Cardiac fibroblast (primary cell): ENCODE results near the gene HOXA6.

Experiments used
- DNase-seq, 2 donors: peaks; one replicate each; pipeline versions ENCODE4 v3.0.0 to v3.0.0-alpha.2; 2010; ENCODE audit warnings: low read depth in 2 of 2
- H3K4me3 ChIP-seq, 2 donors: replicated peaks in 1 of 2; 1 replicate in 1 of 2; 2 replicates in 1 of 2; pipeline ENCODE4 v1.5.1; 2011; ENCODE audit warnings: low read depth in 2 of 2, low read length in 2 of 2, mild to moderate bottlenecking in 2 of 2, moderate library complexity in 1 of 2
- TF ChIP-seq, protein P1 (sequence below): IDR thresholded peaks from one replicate; pipeline ENCODE4 v1.5.1; 2011; ENCODE audit warnings: low read depth, mild to moderate bottlenecking, low read length, inconsistent platforms

Gene HOXA6

DNA sequence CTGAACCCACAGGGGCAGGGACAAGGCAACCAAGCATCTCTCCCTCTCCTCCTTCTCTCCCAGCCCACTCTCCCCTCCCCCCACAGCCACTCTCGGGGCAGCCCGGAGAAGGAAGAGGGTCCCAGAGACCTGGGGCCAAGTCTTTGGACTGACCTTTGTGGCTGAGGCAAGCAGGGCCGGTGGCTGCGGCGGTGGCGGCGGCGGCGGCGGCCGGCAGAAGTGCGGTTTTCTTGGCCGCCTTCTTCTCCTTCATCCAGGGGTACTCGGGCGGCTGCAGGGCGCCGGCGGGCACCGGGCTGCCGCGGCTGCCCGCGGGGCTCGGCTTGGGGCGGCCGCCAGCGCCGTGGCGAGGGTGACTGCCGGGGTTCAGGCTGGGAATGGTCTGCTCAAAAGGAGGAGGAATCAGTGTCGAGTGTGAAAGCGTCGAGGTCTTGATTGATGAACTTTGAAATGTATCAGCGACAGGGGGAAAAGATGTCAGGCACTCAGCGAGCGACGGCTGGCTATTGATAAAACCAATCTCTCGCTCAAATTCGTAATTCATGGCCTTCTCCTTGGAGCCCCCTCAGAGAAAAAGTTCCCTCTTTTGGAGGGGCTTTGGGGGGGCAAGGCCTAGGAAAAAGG lies 45.5 kb downstream of the HOXA6 start:
- no peak for DNase-seq
- H3K4me3 ChIP-seq: no peak overlapping the region
- TF ChIP-seq, protein P1, sequence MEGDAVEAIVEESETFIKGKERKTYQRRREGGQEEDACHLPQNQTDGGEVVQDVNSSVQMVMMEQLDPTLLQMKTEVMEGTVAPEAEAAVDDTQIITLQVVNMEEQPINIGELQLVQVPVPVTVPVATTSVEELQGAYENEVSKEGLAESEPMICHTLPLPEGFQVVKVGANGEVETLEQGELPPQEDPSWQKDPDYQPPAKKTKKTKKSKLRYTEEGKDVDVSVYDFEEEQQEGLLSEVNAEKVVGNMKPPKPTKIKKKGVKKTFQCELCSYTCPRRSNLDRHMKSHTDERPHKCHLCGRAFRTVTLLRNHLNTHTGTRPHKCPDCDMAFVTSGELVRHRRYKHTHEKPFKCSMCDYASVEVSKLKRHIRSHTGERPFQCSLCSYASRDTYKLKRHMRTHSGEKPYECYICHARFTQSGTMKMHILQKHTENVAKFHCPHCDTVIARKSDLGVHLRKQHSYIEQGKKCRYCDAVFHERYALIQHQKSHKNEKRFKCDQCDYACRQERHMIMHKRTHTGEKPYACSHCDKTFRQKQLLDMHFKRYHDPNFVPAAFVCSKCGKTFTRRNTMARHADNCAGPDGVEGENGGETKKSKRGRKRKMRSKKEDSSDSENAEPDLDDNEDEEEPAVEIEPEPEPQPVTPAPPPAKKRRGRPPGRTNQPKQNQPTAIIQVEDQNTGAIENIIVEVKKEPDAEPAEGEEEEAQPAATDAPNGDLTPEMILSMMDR: no peak

DNA sequence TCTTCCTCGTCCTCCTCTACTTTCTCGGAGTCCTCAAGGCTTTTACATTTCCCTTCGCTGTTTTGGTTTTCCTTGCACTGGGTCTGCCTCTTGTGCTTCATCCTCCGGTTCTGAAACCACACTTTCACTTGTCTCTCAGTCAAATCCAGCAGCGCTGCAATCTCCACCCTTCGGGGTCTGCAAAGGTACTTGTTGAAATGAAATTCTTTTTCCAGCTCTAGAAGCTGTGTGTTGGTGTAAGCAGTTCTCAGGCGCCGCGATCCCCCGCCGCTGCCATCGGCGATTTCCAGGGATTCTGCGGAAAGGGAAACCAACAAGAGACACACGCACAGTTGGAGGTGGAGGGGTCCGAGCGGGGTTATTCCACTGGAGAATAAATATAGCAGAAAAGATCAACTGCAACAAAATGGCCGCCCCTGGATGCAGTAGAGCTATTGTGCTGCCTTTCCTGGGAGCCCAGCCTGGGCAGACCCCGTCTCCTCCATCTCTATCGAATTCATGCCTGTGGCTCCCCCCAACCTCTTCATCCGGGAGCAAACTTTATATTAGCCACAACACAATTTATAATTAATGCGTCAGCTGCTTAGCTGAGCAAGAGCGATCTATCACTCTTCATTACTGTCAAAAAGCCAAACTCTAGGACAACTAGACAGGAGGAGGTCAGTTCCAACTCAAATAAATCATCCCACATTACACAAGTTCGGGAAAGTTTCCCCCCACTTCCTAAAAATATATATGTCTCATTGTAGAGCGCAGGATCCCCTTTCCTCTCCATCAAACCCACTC lies 46.2 kb downstream of the HOXA6 start:
- H3K4me3 ChIP-seq: no peak overlapping the region
- no peak for DNase-seq
- TF ChIP-seq, protein P1: no peak

DNA sequence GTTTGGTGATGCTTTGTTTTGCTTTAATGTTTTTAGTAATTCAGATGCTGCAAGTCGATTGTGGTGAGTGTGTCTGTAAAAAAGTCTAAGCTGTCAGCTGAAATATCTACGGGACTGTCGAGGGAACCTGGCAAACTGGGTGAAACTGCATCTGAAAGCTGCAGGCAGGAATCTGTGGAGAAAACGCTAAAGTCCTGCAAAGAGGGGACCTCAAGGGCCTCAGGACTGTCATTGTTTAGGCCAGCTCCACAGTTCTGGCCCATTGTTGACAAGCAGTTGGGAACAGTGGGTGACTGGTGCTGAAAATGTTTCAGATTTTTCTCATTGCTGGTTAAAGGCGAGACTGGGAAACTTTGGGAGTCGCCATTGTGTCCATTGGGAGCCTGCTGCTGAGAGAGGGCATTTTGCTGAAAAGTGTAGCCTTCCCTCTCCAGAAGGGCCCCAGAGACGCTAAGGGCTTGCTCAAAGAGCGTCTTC lies 46.8 kb downstream of the HOXA6 start:
- TF ChIP-seq, protein P1: no peak
- H3K4me3 ChIP-seq: no peak overlapping the region
- DNase-seq: no peak

DNA sequence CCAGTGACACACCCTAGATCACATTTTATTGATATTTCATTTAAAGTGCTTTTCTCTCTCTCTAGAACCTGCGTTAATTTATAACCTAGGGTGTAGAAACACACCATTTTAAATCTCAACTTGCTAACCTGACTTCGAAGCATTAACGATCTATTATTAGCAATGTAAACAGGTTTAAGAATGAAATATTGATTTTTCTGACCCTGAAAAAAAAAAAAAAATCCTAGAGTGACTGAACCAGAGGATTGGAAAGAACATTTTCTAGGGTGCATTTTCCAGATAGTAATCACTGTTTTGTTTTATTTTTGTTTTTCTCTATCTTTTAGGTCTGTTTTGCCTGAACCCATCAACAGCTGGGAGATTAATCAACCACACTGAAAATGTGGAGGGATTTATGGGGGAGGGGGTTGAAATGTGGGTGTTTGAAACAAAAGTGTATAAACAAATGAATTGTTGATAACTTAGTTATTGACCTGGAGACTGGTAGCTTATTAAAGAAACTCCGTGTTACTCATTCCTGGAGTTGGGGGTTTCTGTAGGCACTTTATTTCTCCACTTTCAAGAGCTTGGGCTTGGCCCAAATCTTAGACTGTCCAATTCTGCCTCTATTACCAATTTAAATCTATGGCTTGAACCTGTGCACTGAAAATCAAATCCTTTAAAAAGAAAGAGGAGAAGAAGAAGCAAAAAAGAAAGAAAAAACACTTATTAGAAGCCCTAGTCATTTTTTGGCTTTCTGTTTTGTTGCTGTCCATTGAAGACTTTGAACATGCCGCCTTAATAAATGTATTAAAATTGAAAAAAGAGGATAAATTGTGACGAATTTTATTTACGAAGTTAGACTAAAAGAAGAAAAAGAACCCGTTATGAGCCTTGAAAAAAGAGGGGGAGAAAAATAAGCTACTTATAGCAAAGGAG lies 47.9 kb downstream of the HOXA6 start:
- TF ChIP-seq, protein P1: no peak
- no peak overlapping the region for H3K4me3 ChIP-seq
- no peak for DNase-seq

DNA sequence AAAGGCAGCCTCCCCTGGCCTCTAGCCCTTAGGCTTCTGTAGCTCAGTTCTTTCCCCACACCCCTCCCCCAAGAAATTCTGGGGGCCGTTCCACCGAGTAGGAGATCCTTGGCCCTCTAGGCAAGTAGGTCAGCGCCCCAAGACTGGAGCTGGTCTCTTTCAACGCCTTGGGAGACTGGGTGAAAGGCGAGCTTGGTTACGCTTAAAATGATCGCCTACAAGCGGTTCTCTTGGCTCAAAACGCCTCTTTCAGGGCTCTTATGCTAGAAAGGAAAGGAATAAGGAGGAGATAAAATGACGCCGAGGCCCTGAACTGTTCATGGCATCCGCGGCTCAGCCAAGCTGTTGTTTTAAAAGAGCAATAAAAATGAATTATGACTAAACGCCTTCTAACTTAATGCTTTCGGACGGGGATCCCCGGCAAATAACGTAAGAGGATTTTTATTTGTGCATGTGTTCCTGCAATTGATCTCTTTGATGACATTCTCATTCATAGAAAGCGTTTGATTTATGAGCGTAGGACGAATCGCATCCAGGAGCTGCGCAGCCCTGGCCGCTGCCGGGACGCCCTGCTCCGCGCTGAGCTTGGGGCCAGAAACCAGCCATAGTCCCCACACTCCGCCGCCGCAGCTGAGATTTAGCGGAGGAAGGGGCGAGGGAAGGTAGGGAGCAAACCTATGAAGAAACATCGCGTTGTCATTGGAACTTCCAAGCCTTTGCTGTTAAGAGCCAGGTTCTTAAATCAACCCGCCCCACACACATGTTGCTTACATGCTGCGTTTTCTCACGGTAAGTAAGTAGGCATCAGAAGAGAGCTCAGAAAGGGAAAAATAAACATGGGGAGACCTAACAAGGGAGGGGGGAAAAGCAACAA lies 48.8 kb downstream of the HOXA6 start:
- DNase-seq: no peak
- TF ChIP-seq, protein P1: no peak
- peak overlapping the region in 1 of 2 donors; percentile 18 for H3K4me3 ChIP-seq
